ENCODE measurements around the gene USP16. TPM values are rescaled to one million over a fixed set of nuclear protein-coding genes. Genes with fewer than 3 reads are reported as not detected.

Gene USP16
- total RNA-seq, 1 donor from 2014 or later = 7.2 TPM

DNA sequence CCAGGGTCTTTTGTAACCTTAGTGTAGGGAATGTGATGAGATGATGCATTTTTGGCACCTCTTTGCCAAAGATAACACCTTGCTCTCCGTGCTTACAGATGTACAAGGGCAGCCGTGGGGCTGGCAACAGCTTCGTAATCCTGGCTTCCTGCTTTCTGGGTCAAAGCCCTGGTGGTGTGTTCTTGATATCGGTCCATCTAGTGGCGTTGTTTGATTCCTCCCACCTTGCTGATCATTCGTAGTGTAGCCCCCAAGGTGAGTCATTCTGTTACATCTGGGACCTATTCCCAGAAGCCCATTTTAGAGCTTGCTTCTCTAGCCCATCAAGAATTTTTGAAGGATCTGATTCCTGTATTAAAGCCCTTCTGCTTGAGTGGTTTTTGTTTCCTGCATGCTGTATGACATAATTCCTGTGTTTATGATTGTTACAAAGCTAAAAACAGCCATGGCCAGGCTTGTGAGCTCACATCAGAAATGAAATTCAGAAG lies 56.0 kb downstream of the USP16 start:
- no peaks in the 10 kb centered on the region for H3K36me3 ChIP-seq
- peak overlapping the region; percentile 79 to 94 for H3K27ac ChIP-seq
- no peak for DNase-seq (ENCODE audit: low spot score in 2 of 2)
- peaks cover 0 to 18% of the 10 kb centered on the region in 2 donors for H3K4me1 ChIP-seq
- peak overlapping the region in 1 of 2 donors; percentile 29 for H3K4me3 ChIP-seq
- TF ChIP-seq, protein P1, sequence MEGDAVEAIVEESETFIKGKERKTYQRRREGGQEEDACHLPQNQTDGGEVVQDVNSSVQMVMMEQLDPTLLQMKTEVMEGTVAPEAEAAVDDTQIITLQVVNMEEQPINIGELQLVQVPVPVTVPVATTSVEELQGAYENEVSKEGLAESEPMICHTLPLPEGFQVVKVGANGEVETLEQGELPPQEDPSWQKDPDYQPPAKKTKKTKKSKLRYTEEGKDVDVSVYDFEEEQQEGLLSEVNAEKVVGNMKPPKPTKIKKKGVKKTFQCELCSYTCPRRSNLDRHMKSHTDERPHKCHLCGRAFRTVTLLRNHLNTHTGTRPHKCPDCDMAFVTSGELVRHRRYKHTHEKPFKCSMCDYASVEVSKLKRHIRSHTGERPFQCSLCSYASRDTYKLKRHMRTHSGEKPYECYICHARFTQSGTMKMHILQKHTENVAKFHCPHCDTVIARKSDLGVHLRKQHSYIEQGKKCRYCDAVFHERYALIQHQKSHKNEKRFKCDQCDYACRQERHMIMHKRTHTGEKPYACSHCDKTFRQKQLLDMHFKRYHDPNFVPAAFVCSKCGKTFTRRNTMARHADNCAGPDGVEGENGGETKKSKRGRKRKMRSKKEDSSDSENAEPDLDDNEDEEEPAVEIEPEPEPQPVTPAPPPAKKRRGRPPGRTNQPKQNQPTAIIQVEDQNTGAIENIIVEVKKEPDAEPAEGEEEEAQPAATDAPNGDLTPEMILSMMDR (IDR thresholded peaks at IDR 0.05) = no peak
- intact Hi-C loops (cut with DNase I) = no loop called here
- H3K9me3 ChIP-seq = no peaks in the 10 kb centered on the region
- no peaks in the 10 kb centered on the region for H3K27me3 ChIP-seq

DNA sequence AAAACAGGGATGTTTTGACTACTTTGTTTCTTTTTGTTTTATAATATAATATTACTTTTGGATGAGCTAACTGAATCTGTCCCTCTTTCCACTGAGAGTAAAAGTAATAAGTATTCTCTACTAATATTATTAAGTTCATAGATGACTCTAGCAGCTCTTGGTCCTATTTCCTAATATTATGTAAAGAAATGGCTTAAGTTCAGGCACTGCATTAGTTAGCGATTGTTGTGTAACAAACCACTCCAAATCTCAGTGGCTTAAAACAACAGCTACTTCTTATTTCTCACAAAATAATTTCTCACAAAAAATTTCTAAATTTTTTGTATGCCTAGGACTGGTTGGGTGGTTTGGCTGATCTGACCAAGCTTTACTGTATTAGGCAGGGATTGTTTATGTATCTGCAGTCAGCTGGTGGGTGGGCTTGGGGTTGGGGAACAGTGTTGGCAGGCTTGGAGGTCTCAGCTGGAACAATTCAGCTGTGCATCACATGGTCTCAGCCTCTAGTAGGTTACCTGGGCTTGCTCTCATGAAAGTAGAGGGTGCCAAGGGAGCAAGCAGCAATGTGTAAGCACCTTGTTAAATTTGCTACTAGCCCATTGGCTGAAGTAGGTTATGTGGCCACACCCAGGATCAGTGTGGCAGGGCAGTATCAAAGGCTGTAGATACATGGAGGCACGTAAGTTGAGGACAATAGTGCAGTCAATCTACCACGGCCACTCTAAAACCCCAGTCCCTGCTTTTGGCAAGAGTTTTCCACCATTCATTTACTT lies 57.8 kb downstream of the USP16 start:
- H3K9me3 ChIP-seq = no peaks in the 10 kb centered on the region
- no peak overlapping the region for H3K4me3 ChIP-seq
- intact Hi-C loops (cut with DNase I) = no loop called here
- peaks cover 0 to 18% of the 10 kb centered on the region in 2 donors for H3K4me1 ChIP-seq
- no peaks in the 10 kb centered on the region for H3K27me3 ChIP-seq
- TF ChIP-seq, protein P1 (IDR thresholded peaks at IDR 0.05) = no peak
- no peaks in the 10 kb centered on the region for H3K36me3 ChIP-seq
- H3K27ac ChIP-seq = peak overlapping the region in 1 of 2 donors; percentile 47
- DNase-seq (ENCODE audit: low spot score in 2 of 2) = no peak

DNA sequence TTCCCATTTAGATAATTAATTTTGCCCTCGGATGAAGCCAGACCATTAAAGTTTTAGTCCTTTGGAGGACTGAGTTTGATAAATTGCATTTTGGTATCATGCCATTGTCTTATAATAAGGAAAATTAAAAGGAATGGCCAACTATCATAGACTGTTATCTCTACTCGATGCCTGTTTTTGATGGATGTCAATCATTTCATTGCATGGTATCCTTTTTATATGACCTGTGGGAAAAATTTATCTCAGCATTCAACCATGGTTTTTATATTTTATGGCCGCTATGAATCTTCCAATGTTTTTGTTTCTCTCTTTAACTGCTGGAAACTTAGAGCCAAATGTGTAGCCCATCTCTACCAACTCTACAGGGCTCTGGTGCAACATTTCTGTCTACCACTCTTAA lies 58.8 kb downstream of the USP16 start:
- Histone ChIP-seq H3K4me3 (no peak overlapping the region), H3K4me1 (peaks cover 0 to 18% of the 10 kb centered on the region in 2 donors), H3K36me3 (no peaks in the 10 kb centered on the region), H3K27me3 (no peaks in the 10 kb centered on the region), H3K9me3 (no peaks in the 10 kb centered on the region), H3K27ac (no peak overlapping the region)
- DNase-seq (ENCODE audit: low spot score in 2 of 2) = no peak
- TF ChIP-seq, protein P1 (IDR thresholded peaks at IDR 0.05) = no peak
- intact Hi-C loops (cut with DNase I) = no loop called here

DNA sequence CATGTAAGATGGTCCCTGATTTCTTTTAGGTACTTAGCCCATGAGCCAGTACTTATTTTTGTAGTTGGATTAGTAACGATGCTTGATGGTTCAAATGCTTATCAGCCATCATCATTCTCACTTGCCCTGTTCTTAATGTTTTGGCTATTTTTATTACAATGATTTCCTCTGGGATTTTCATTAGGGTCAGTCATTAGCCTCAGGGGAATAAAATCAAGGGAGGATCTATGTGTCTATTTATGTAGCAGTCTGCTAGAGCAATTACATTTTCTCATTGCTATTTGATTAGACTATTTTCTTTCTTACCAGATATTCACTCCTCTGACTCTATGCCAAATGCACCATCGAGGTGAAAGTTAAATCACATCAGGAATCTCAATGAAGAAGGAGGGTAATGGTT lies 59.9 kb downstream of the USP16 start:
- TF ChIP-seq, protein P1 (IDR thresholded peaks at IDR 0.05) = no peak

DNA sequence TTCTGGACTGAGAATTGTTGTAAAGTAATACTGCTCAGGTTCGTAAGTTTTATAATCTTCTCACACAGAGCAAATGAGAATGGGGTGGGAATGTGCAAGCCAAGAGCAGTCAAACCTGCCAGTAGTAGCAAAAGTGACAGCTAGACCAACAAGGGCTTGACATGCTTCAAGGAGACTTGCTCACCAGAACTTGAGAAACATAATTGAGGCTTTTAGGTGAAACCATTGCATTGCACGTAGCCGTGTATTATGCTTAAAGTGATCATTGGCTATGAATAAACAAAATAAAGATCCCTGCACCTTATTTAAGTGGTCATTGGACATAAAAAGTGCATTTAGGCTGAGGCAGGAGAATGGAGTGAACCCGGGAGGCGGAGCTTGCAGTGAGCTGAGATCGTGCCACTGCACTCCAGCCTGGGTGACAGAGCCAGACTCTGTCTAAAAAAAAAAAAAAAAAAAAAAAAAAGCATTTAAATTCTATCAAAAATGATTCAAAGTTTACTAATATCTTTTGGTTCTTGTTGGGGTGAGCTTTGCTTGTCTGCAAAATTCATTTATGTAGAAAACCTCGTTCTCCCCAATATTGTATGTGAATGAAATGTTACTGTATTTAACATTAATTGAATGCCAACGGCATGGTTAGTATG lies 60.8 kb downstream of the USP16 start:
- intact Hi-C loops (cut with DNase I) = loop anchor here (5.0 kb wide), 2 partner anchors 77 to 267 kb away; no protein-coding TSS in a partner anchor
- H3K4me3 ChIP-seq = peak overlapping the region in 1 of 2 donors; percentile 9
- no peaks in the 10 kb centered on the region for H3K27me3 ChIP-seq
- H3K4me1 ChIP-seq = peaks cover 0 to 9% of the 10 kb centered on the region in 2 donors
- no peaks in the 10 kb centered on the region for H3K36me3 ChIP-seq
- no peak for DNase-seq (ENCODE audit: low spot score in 2 of 2)
- TF ChIP-seq, protein P1 (IDR thresholded peaks at IDR 0.05) = no peak
- no peaks in the 10 kb centered on the region for H3K9me3 ChIP-seq
- H3K27ac ChIP-seq = peak overlapping the region in 1 of 2 donors; percentile 6

More for the DNA sequence above, 59.9 kb downstream of the USP16 start:
- no peaks in the 10 kb centered on the region for H3K36me3 ChIP-seq
- no peaks in the 10 kb centered on the region for H3K9me3 ChIP-seq
- no peaks in the 10 kb centered on the region for H3K27me3 ChIP-seq
- peaks cover 0 to 15% of the 10 kb centered on the region in 2 donors for H3K4me1 ChIP-seq
- DNase-seq (ENCODE audit: low spot score in 2 of 2) = no peak
- peak overlapping the region in 1 of 2 donors; percentile 6 for H3K27ac ChIP-seq
- intact Hi-C loops (cut with DNase I) = no loop called here
- no peak overlapping the region for H3K4me3 ChIP-seq
